Gastroesophageal sphincter (tissue), 4 donors: ENCODE results near the gene FSTL1. TPM values are rescaled to one million over a fixed set of nuclear protein-coding genes. Genes with fewer than 3 reads are reported as not detected.
A peak's percentile ranks its signal among the peaks of the same experiment; 100 is the strongest.

Source experiments
- ATAC-seq: fragments of 150-250 bp; one replicate; pipeline ENCODE4 v1.9.1; 2016; ENCODE audit warnings: mild to moderate bottlenecking, moderate library complexity
- H3K27ac ChIP-seq, 4 donors: fragments of 200-600 bp; sonication (generic) in 3 of 4; 1 replicate in 3 of 4; 2 replicates in 1 of 4; pipeline ENCODE4 v1.5.1; 2016 to 2019
- H3K27me3 ChIP-seq: fragments of 200-600 bp; sonication (generic); one replicate; pipeline ENCODE4 v1.5.1; 2019
- H3K36me3 ChIP-seq, 2 donors: fragments of 200-600 bp; sonication (generic); one replicate each; pipeline ENCODE4 v1.5.1; 2019; ENCODE audit warnings: control low read depth in 1 of 2
- H3K4me1 ChIP-seq, 3 donors: fragments of 200-600 bp; sonication (generic); 1 replicate in 2 of 3; 2 replicates in 1 of 3; pipeline ENCODE4 v1.5.1; 2016 to 2019; ENCODE audit warnings: control low read depth in 2 of 3
- H3K4me3 ChIP-seq, 2 donors: fragments of 200-600 bp; sonication (generic); one replicate each; pipeline ENCODE4 v1.5.1; 2019; ENCODE audit warnings: mild to moderate bottlenecking in 1 of 2, moderate library complexity in 1 of 2
- H3K9me3 ChIP-seq, 3 donors: fragments of 200-600 bp; sonication (generic); one replicate each; pipeline ENCODE4 v1.5.1; 2017 to 2019; ENCODE audit warnings: control low read depth in 2 of 3
- EP300 ChIP-seq: sonication (generic); formaldehyde crosslinking; IDR thresholded peaks from one replicate; pipeline ENCODE4 v1.6.1; 2017; ENCODE audit warnings: antibody characterized with exemption, mild to moderate bottlenecking
- POLR2A ChIP-seq, 2 donors: fragments of 450-650 bp; IDR thresholded peaks; one replicate each; pipeline ENCODE4 v1.6.1; 2017; ENCODE audit warnings: antibody characterized with exemption in 2 of 2, mild to moderate bottlenecking in 2 of 2, moderate library complexity in 1 of 2
- POLR2AphosphoS5 ChIP-seq: sonication (generic); formaldehyde crosslinking; IDR thresholded peaks from one replicate; pipeline ENCODE4 v1.6.1; 2017; ENCODE audit warnings: antibody characterized with exemption
- WGBS, 2 donors: methylation state at CpG; one replicate each; pipeline ENCODE4 v1.1.5; 2018; ENCODE audit warnings: low coverage in 1 of 2; 5-methylcytosine and 5-hydroxymethylcytosine counted together
- total RNA-seq, 4 donors: library from RNA; depleted of rRNA; stranded (reverse); fragments of >200 nt; gene quantifications; one replicate each; pipeline ENCODE4 v1.1.0, GENCODE V29; 2016
- TF ChIP-seq, protein P1 (sequence below), 4 experiments: fragments of 200-600 bp in 2 of 4; fragments of 450-650 bp in 2 of 4; sonication (generic) in 1 of 4; IDR thresholded peaks; one replicate each; pipeline ENCODE4 v1.5.1; 2017 to 2019; ENCODE audit warnings: antibody characterized with exemption in 4 of 4, mild to moderate bottlenecking in 2 of 4, moderate library complexity in 2 of 4

The FSTL1 gene
- total RNA-seq, 4 donors from 2014 or later, result 343 to 1,189 (median 766) TPM

DNA sequence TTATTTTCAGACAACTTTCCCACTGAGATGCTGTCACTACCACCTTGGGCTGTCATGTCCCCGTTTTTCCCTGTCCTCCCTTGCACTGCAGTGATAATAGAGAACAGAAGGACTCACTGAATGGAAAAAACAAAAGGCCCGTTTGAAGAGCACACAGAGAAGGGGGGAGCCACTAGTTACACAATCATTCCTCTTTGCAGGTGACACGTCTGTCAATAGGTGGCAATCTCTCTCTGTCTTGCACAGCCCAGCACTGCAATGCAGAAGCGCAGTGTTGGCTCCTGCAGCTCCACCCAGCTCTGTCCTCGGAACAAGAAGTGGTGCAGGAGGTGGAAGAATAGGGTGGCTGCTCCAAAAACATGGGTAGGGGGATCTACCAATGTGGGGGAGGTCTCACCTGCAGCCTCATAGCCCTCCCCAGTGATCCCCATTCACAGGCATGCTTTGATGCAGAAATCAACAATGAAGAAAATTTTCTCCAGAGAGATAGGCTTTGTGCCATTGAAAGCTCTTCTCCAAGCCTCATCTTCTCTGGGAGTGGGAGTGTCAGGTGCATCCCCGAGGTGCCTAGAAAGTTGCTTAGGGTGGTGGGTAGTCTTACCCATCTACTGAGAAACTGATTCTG is 31.8 kb downstream of the FSTL1 start:
- H3K27me3 ChIP-seq, result no peaks in the 10 kb centered on the region
- H3K4me3 ChIP-seq, result no peak overlapping the region
- no peak for TF ChIP-seq EP300
- TF ChIP-seq POLR2AphosphoS5, result no peak
- TF ChIP-seq, protein P1, sequence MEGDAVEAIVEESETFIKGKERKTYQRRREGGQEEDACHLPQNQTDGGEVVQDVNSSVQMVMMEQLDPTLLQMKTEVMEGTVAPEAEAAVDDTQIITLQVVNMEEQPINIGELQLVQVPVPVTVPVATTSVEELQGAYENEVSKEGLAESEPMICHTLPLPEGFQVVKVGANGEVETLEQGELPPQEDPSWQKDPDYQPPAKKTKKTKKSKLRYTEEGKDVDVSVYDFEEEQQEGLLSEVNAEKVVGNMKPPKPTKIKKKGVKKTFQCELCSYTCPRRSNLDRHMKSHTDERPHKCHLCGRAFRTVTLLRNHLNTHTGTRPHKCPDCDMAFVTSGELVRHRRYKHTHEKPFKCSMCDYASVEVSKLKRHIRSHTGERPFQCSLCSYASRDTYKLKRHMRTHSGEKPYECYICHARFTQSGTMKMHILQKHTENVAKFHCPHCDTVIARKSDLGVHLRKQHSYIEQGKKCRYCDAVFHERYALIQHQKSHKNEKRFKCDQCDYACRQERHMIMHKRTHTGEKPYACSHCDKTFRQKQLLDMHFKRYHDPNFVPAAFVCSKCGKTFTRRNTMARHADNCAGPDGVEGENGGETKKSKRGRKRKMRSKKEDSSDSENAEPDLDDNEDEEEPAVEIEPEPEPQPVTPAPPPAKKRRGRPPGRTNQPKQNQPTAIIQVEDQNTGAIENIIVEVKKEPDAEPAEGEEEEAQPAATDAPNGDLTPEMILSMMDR (IDR thresholded peaks at IDR 0.05), result peak in 2 of 4 experiments; percentile 26 to 54
- no peak for TF ChIP-seq POLR2A (IDR thresholded peaks at IDR 0.05)
- WGBS, 2 donors, result 8 to 24% methylated on average over 3 to 5 of the region's 6 CpGs
- ATAC-seq, result no peak
- H3K27ac ChIP-seq, result peak overlapping the region; percentile 10 to 91 (median 78)
- H3K4me1 ChIP-seq, result peaks cover 42 to 85% (median 59%) of the 10 kb centered on the region in 3 donors
- H3K9me3 ChIP-seq, result no peaks in the 10 kb centered on the region
- peaks cover 0 to 10% of the 10 kb centered on the region in 2 donors for H3K36me3 ChIP-seq

DNA sequence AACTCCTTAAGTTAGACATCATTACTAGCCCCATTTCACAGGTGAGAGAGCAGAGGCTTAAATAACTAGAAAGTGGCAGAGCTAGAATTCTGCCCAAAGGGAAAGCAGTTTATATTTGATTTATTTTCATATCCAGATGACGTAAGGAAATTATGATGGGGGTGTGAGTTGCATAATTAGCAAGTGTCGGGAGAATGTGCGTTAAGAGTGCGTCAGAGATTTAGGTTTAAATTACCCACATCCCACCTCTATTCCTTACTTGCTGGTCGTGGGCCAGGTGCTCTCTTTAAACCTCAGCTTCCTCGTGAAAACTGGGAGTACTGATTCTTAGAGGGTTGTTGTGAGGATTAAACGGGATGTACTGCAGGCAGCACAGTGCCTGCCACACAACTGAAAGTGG is 32.3 kb downstream of the FSTL1 start:
- no peak for TF ChIP-seq POLR2AphosphoS5
- no peak for TF ChIP-seq EP300
- TF ChIP-seq POLR2A (IDR thresholded peaks at IDR 0.05), result no peak
- TF ChIP-seq, protein P1 (IDR thresholded peaks at IDR 0.05), result no peak
- H3K4me3 ChIP-seq, result no peak overlapping the region
- H3K27ac ChIP-seq, result peak overlapping the region; percentile 10 to 91 (median 78)
- no peaks in the 10 kb centered on the region for H3K27me3 ChIP-seq
- 39 to 43% methylated on average over 7 of the region's 7 CpGs for WGBS, 2 donors
- peaks cover 37 to 84% (median 58%) of the 10 kb centered on the region in 3 donors for H3K4me1 ChIP-seq
- H3K9me3 ChIP-seq, result no peaks in the 10 kb centered on the region
- H3K36me3 ChIP-seq, result peaks cover 0 to 11% of the 10 kb centered on the region in 2 donors
- ATAC-seq, result no peak

DNA sequence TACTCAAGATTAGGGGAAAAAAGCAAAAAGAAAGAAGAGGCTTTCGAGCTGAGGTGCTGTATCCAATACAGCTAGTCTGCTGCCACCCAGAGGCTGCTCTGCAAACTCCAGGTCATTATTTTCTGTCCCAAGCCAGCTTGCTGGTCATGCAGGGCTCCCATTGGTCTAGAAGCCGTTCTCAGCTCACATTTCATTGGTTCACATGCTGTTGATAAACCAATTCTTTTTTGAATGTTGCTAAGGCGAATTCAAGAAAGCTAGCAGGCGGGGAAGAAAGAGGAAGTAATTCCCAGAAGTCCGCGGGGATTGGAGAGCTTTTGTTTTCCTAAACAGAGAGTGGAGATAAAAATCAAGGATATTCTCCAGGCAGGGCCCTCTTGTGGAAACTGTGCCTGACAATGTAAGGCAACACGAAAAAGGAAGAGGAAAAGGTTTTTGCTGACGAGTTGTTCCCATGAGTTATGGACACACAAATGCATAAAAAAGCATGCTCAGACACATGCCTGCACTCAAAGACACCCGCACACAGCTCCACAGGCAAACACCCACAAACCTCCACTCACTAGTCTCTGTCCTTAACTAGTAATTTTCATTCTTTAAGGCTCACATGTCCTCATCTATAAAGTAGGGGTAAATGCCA is 33.4 kb downstream of the FSTL1 start:
- Histone ChIP-seq H3K36me3 (peaks cover 0 to 21% of the 10 kb centered on the region in 2 donors), H3K4me1 (peaks cover 32 to 84% (median 50%) of the 10 kb centered on the region in 3 donors), H3K9me3 (no peaks in the 10 kb centered on the region), H3K4me3 (peak overlapping the region; percentile 26 to 28), H3K27me3 (no peaks in the 10 kb centered on the region), H3K27ac (peak overlapping the region; percentile 65 to 91 (median 78))
- TF ChIP-seq, protein P1 (IDR thresholded peaks at IDR 0.05), result peak; percentile 73 to 92 (median 88)
- peak in 1 of 2 donors; percentile 9 for TF ChIP-seq POLR2A (IDR thresholded peaks at IDR 0.05)
- no peak for TF ChIP-seq EP300
- peak; percentile 4 for TF ChIP-seq POLR2AphosphoS5
- 0% methylated on average over 5 to 9 of the region's 9 CpGs for WGBS, 2 donors
- ATAC-seq, result peak; percentile 91

DNA sequence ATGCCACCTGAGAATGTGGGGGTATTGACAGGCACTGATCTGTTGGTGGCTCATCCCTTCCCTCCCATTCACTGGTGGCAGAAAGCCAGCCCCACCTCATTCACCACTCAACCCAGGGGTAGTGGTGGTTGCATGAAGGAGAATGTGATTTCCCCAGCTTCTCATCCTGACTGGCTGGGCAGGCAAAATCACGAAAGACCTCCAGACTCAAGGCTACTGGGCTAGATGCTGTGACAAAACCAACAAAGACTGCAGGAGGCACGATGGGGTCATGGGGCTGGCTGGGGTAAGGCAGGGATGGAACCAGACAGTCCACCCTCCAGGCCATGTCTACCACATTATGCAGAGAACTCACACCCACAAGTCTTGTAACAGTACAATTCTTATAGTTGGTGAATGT is 33.9 kb downstream of the FSTL1 start:
- peak; percentile 1 for ATAC-seq
- H3K27me3 ChIP-seq, result no peaks in the 10 kb centered on the region
- no peak for TF ChIP-seq EP300
- no peak for TF ChIP-seq POLR2A (IDR thresholded peaks at IDR 0.05)
- no peak for TF ChIP-seq POLR2AphosphoS5
- TF ChIP-seq, protein P1 (IDR thresholded peaks at IDR 0.05), result no peak
- peak overlapping the region; percentile 17 to 91 (median 76) for H3K27ac ChIP-seq
- H3K4me3 ChIP-seq, result no peak overlapping the region
- 86% methylated on average over 1 of the region's 2 CpGs; no CpG with 5 or more reads in 1 of the 2 donors for WGBS, 2 donors
- H3K4me1 ChIP-seq, result peaks cover 31 to 84% (median 47%) of the 10 kb centered on the region in 3 donors
- peaks cover 0 to 26% of the 10 kb centered on the region in 2 donors for H3K36me3 ChIP-seq
- no peaks in the 10 kb centered on the region for H3K9me3 ChIP-seq
